ENCODE results near the gene GRK2.

GRK2 gene

GRCh38 chr11:67271541-67272284, 5.4 kb downstream of the GRK2 start:
- peak in 2 of 4 experiments; percentile 40 to 53 for DNase-seq

- DNase-seq: no peak
Measured at GRCh38 chr11:67272327-67273259, 6.3 kb downstream of the GRK2 start.

GRCh38 chr11:67273260-67273990, 7.2 kb downstream of the GRK2 start:
- no peak for DNase-seq

- DNase-seq: no peak
Measured at GRCh38 chr11:67274768-67275605, 8.7 kb downstream of the GRK2 start.

GRCh38 chr11:67275606-67276409, 9.5 kb downstream of the GRK2 start:
- no peak for DNase-seq

- peak in 1 of 4 experiments; percentile 26 for DNase-seq
Measured at GRCh38 chr11:67276781-67277230, 10.5 kb downstream of the GRK2 start.

- DNase-seq: peak; percentile 68 to 91 (median 78)
Measured at GRCh38 chr11:67277231-67277961, 11.1 kb downstream of the GRK2 start.

GRCh38 chr11:67278135-67278938, 12.1 kb downstream of the GRK2 start:
- DNase-seq: no peak

- no peak for DNase-seq
Measured at GRCh38 chr11:67278939-67279588, 12.8 kb downstream of the GRK2 start.

- no peak for DNase-seq
Measured at GRCh38 chr11:67279589-67280340, 13.5 kb downstream of the GRK2 start.

- no peak for DNase-seq
Measured at GRCh38 chr11:67280341-67280787, 14.1 kb downstream of the GRK2 start.

GRCh38 chr11:67280788-67281551, 14.7 kb downstream of the GRK2 start:
- no peak for DNase-seq

- DNase-seq: no peak
Measured at GRCh38 chr11:67281552-67282150, 15.4 kb downstream of the GRK2 start.

- no peak for DNase-seq
Measured at GRCh38 chr11:67282155-67282875, 16.0 kb downstream of the GRK2 start.

GRCh38 chr11:67282876-67283371, 16.7 kb downstream of the GRK2 start:
- DNase-seq: no peak

- no peak for DNase-seq
Measured at GRCh38 chr11:67283481-67283963, 17.2 kb downstream of the GRK2 start.

Data from activated naive CD4-positive, alpha-beta T cell (primary cell).